ENCODE data around the gene CREG2. TPM values are rescaled to one million over a fixed set of nuclear protein-coding genes. Genes with fewer than 3 reads are reported as not detected.
A peak's percentile ranks its signal among the peaks of the same experiment; 100 is the strongest.

CREG2 gene
- total RNA-seq, 2 donors from 2014 or later: 0.59 TPM; not detected in 1

GRCh38 chr2:101306410-101306809, 80.9 kb downstream of the CREG2 start:
- no peak for DNase-seq (ENCODE audit: low spot score)
- H3K27me3 ChIP-seq: no peaks in the 10 kb centered on the region
- H3K4me3 ChIP-seq: peak overlapping the region; percentile 97 to 99
- H3K4me1 ChIP-seq: peaks cover 0 to 46% of the 10 kb centered on the region in 2 donors
- H3K36me3 ChIP-seq: peaks cover 5% of the 10 kb centered on the region
- H3K9me3 ChIP-seq: no peaks in the 10 kb centered on the region
- H3K27ac ChIP-seq: peak overlapping the region; percentile 93 to 95
- TF ChIP-seq CTCF (IDR thresholded peaks at IDR 0.05): no peak

- Histone ChIP-seq H3K4me1 (peaks cover 0 to 51% of the 10 kb centered on the region in 2 donors), H3K27ac (peak overlapping the region; percentile 28 to 95), H3K9me3 (no peaks in the 10 kb centered on the region), H3K27me3 (no peaks in the 10 kb centered on the region), H3K36me3 (peaks cover 5% of the 10 kb centered on the region), H3K4me3 (peak overlapping the region; percentile 25 to 99)
- no peak for TF ChIP-seq CTCF (IDR thresholded peaks at IDR 0.05)
- DNase-seq (ENCODE audit: low spot score): no peak
Observed at GRCh38 chr2:101305492-101306078, 81.7 kb downstream of the CREG2 start.

- H3K36me3 ChIP-seq: peaks cover 5% of the 10 kb centered on the region
- TF ChIP-seq CTCF (IDR thresholded peaks at IDR 0.05): no peak
- peaks cover 0 to 57% of the 10 kb centered on the region in 2 donors for H3K4me1 ChIP-seq
- H3K4me3 ChIP-seq: no peak overlapping the region
- no peaks in the 10 kb centered on the region for H3K27me3 ChIP-seq
- DNase-seq (ENCODE audit: low spot score): no peak
- peak overlapping the region; percentile 28 to 95 for H3K27ac ChIP-seq
- H3K9me3 ChIP-seq: no peaks in the 10 kb centered on the region
Observed at GRCh38 chr2:101305035-101305434, 82.3 kb downstream of the CREG2 start.

- no peak for TF ChIP-seq CTCF (IDR thresholded peaks at IDR 0.05)
- no peak overlapping the region for H3K4me3 ChIP-seq
- H3K9me3 ChIP-seq: no peaks in the 10 kb centered on the region
- H3K4me1 ChIP-seq: peaks cover 0 to 70% of the 10 kb centered on the region in 2 donors
- H3K27me3 ChIP-seq: no peaks in the 10 kb centered on the region
- no peak for DNase-seq (ENCODE audit: low spot score)
- no peak overlapping the region for H3K27ac ChIP-seq
- peaks cover 5% of the 10 kb centered on the region for H3K36me3 ChIP-seq
Observed at GRCh38 chr2:101303688-101304087, 83.6 kb downstream of the CREG2 start.

- Histone ChIP-seq H3K9me3 (no peaks in the 10 kb centered on the region), H3K4me1 (peaks cover 0 to 78% of the 10 kb centered on the region in 2 donors), H3K36me3 (peaks cover 5% of the 10 kb centered on the region), H3K27ac (no peak overlapping the region), H3K27me3 (no peaks in the 10 kb centered on the region), H3K4me3 (no peak overlapping the region)
- TF ChIP-seq CTCF (IDR thresholded peaks at IDR 0.05): no peak
- no peak for DNase-seq (ENCODE audit: low spot score)
Observed at GRCh38 chr2:101302016-101302415, 85.3 kb downstream of the CREG2 start.

DNA sequence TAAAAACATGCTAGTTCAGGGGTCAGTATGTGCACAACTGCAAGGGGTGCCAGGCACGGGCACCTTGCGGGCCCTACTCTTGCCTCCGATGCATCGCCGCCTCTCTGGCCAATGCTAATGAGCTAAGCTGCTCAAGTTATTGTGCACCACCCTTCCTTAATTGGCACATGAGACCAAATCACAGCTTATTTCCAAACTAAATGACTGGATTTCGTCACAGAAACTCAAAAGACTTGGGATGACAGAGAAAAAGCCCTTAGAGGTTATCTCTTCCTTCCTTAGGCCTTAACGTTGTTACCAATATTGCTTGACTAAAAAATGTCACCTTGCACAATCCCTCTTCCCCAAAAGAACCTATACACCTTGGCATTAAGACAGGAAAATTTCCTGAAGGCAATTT, 86.5 kb downstream of the CREG2 start:
- TF ChIP-seq CTCF (IDR thresholded peaks at IDR 0.05): no peak
- peaks cover 0 to 71% of the 10 kb centered on the region in 2 donors for H3K4me1 ChIP-seq
- H3K4me3 ChIP-seq: no peak overlapping the region
- no peak overlapping the region for H3K27ac ChIP-seq
- no peaks in the 10 kb centered on the region for H3K9me3 ChIP-seq
- H3K36me3 ChIP-seq: peaks cover 5% of the 10 kb centered on the region
- no peaks in the 10 kb centered on the region for H3K27me3 ChIP-seq
- DNase-seq (ENCODE audit: low spot score): no peak

Measured in right atrium auricular region (tissue), 2 donors.